ENCODE data around the gene SETD2. TPM values are rescaled to one million over a fixed set of nuclear protein-coding genes. Genes with fewer than 3 reads are reported as not detected.
A peak's percentile ranks its signal among the peaks of the same experiment; 100 is the strongest.

Gene SETD2
- polyA plus RNA-seq, 3 donors: 3.1 to 22.4 (median 7.5) TPM

DNA sequence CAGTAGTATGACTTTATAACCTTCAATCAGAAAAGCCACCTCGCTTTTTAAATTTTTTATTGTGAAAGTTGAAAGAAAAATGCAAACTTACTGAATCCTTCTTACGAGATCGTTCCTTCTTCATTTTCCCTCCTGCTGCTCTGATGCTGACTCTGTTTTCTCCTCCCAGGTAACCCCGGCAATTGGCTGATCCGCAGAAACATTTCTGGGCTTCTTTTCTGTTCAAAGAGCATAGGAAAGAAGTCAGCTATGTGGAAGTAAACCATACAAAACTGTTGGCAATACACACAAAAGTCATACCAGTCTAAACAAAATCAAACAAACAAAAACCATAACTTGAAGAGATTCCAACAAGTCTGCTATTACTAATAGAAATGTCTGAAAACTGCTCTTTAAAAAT, 66.0 kb downstream of the SETD2 start:
- no peak overlapping the region for H3K9ac ChIP-seq (ENCODE audit: insufficient read depth, low read length, poor library complexity, severe bottlenecking)
- H3K4me1 ChIP-seq (ENCODE audit: control insufficient read depth in 1 of 2, insufficient read depth in 2 of 2, low read length in 2 of 2): no peaks in the 10 kb centered on the region
- H3K79me2 ChIP-seq (ENCODE audit: insufficient read depth, low read length): no peaks in the 10 kb centered on the region
- H3K27me3 ChIP-seq (ENCODE audit: control insufficient read depth in 2 of 2, insufficient read depth in 2 of 2, low read length in 2 of 2): no peaks in the 10 kb centered on the region
- H2AFZ ChIP-seq (ENCODE audit: insufficient read depth, low read depth, low read length, poor library complexity, severe bottlenecking): no peak overlapping the region
- no peak for TF ChIP-seq CTCF (IDR thresholded peaks at IDR 0.05)
- intact Hi-C loops (cut with micrococcal nuclease): no loop called here
- no peaks in the 10 kb centered on the region for H3K27me3 Mint-ChIP-seq (ENCODE audit: low read depth in 3 of 3)
- H3K27ac ChIP-seq (ENCODE audit: low read depth in 1 of 2, low read length in 2 of 2): no peak overlapping the region
- H3K27ac Mint-ChIP-seq: no peak overlapping the region
- H4K20me1 ChIP-seq (ENCODE audit: insufficient read depth, low read length): peaks cover 17% of the 10 kb centered on the region
- H3K4me2 ChIP-seq (replicated peaks; ENCODE audit: extremely low read depth, low read length, poor library complexity, severe bottlenecking): no peak overlapping the region
- no peak overlapping the region for H3K4me3 ChIP-seq (replicated peaks in 1 of 3; ENCODE audit: low read depth in 2 of 3, low read length in 3 of 3)
- no peaks in the 10 kb centered on the region for H3K9me3 ChIP-seq (replicated peaks in 1 of 2; ENCODE audit: control insufficient read depth in 1 of 2, insufficient read depth in 1 of 2, low read length in 2 of 2)
- H3K36me3 Mint-ChIP-seq: peaks cover 63 to 77% of the 10 kb centered on the region in 2 donors
- peaks cover 70 to 98% of the 10 kb centered on the region in 2 donors for H3K36me3 ChIP-seq (replicated peaks in 1 of 2; ENCODE audit: control insufficient read depth in 1 of 2, insufficient read depth in 2 of 2, low read length in 2 of 2)
- WGBS (ENCODE audit: insufficient coverage): no CpG with 5 or more reads among the region's 5 CpGs
- no peaks in the 10 kb centered on the region for H3K4me1 Mint-ChIP-seq
- H3K9me3 Mint-ChIP-seq: no peaks in the 10 kb centered on the region
- DNase-seq: no peak
- no peak overlapping the region for H3K4me3 Mint-ChIP-seq

DNA sequence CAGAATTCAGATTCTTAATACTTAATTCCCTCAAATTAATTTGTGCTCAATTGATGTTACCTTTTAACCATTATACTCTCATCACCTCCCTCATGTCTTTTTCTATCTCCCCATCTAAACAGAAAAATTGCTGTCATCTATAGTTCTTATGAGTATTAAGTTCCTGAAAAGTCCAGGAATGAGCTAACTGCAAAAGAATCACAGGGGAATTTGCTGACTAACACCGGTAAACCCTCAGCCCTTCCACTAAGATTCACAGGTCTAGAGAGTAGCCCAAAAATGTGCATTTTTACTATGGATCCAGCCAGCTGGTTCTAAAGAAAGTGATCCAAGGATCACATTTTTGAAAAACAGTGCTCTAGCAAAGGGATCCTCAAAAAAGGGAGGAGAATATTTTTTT, 67.0 kb downstream of the SETD2 start:
- Histone ChIP-seq H3K4me1 (ENCODE audit: control insufficient read depth in 1 of 2, insufficient read depth in 2 of 2, low read length in 2 of 2) (no peaks in the 10 kb centered on the region), H3K36me3 (replicated peaks in 1 of 2; ENCODE audit: control insufficient read depth in 1 of 2, insufficient read depth in 2 of 2, low read length in 2 of 2) (peaks cover 64 to 96% of the 10 kb centered on the region in 2 donors), H3K27ac (ENCODE audit: low read depth in 1 of 2, low read length in 2 of 2) (no peak overlapping the region), H3K9me3 (replicated peaks in 1 of 2; ENCODE audit: control insufficient read depth in 1 of 2, insufficient read depth in 1 of 2, low read length in 2 of 2) (no peaks in the 10 kb centered on the region), H3K4me3 (replicated peaks in 1 of 3; ENCODE audit: low read depth in 2 of 3, low read length in 3 of 3) (no peak overlapping the region), H3K9ac (ENCODE audit: insufficient read depth, low read length, poor library complexity, severe bottlenecking) (no peak overlapping the region), H3K4me2 (replicated peaks; ENCODE audit: extremely low read depth, low read length, poor library complexity, severe bottlenecking) (no peak overlapping the region), H3K79me2 (ENCODE audit: insufficient read depth, low read length) (no peaks in the 10 kb centered on the region), H4K20me1 (ENCODE audit: insufficient read depth, low read length) (peaks cover 18% of the 10 kb centered on the region), H2AFZ (ENCODE audit: insufficient read depth, low read depth, low read length, poor library complexity, severe bottlenecking) (no peak overlapping the region), H3K27me3 (ENCODE audit: control insufficient read depth in 2 of 2, insufficient read depth in 2 of 2, low read length in 2 of 2) (no peaks in the 10 kb centered on the region)
- no peak overlapping the region for H3K4me3 Mint-ChIP-seq
- WGBS (ENCODE audit: insufficient coverage): 100% methylated on average over 1 of the region's 1 CpG
- H3K36me3 Mint-ChIP-seq: peaks cover 56 to 68% of the 10 kb centered on the region in 2 donors
- H3K9me3 Mint-ChIP-seq: no peaks in the 10 kb centered on the region
- no peak for DNase-seq
- intact Hi-C loops (cut with micrococcal nuclease): no loop called here
- H3K4me1 Mint-ChIP-seq: no peaks in the 10 kb centered on the region
- peak overlapping the region in 1 of 7 donors; percentile 15 for H3K27ac Mint-ChIP-seq
- no peaks in the 10 kb centered on the region for H3K27me3 Mint-ChIP-seq (ENCODE audit: low read depth in 3 of 3)
- TF ChIP-seq CTCF (IDR thresholded peaks at IDR 0.05): no peak
